ENCODE results near the gene DPF3. TPM values are rescaled to one million over a fixed set of nuclear protein-coding genes. Genes with fewer than 3 reads are reported as not detected.
A peak's percentile ranks its signal among the peaks of the same experiment; 100 is the strongest.

DPF3 gene
- total RNA-seq, 2 experiments from 2014 or later = 6.6 to 7.4 TPM

DNA sequence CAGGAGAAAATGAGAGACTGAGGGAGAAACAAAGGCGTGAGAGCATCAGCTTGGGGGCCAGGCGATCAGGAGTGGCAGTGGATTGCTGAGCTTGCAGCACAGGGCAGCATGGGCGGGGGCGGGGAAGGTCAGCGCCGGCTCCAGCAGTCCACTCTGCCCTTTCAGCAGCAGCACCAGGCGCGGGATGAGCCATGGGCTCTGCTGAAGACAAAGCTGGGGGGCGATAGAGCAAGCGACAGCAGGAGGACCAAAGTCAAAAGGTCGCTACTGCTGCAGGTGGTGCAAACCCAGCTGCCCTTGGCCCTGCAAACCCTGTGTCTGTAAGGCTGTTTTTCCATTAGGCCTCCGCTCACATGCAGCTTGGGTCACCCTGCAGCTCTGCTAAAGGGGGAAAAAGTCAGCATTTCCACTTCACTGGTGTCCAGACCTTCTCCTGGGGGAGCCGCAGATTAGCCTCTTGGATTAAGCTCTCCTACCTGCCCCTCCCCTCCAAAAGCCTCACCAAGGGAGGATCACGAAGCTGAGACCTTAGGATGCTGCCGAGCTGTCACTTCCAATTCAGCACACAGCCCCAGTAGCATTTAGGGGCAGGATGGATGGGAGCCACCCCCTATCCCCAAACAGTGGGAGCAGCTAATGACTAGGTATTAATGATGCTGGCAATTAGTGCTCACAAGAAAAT, 204.8 kb downstream of the DPF3 start:
- DNase-seq = no peak
- ChIA-PET CTCF (interaction anchor here (0.7 to 1.3 kb wide), 3 partner anchors 11 to 16 kb away, joined by 3 to 5 read pairs (median 4); no protein-coding TSS in a partner anchor), POLR2A (no interaction called here)
- Mint-ChIP-seq H3K36me3 (ENCODE audit: low read depth) (peaks cover 13% of the 10 kb centered on the region), H3K9me3 (peaks cover 2% of the 10 kb centered on the region), H3K4me1 (no peaks in the 10 kb centered on the region), H3K4me3 (no peak overlapping the region), H3K27ac (no peak overlapping the region), H3K27me3 (peaks cover 4% of the 10 kb centered on the region)

DNA sequence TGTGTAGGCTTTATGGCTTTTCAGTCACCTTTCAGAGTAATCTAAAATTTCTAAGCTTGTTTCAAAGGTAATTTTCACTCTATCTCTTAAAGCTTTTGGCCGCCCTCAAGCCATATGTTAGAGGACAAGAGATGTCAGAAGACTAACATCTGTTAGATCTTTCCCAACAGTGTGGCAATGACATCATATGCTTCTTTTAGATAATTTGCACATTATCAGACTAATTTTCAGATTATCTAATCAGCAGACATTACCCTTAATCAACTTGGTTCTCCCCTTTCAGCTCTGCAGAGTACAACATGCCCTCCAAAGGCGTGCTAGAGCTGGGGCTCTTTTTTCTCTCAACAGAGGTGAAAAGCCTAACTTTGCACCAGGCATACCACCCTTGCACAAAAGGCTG, 207.1 kb downstream of the DPF3 start:
- peaks cover 7% of the 10 kb centered on the region for H3K27me3 Mint-ChIP-seq
- no peak overlapping the region for H3K4me3 Mint-ChIP-seq
- CTCF ChIA-PET = no interaction called here
- POLR2A ChIA-PET = no interaction called here
- no peak overlapping the region for H3K27ac Mint-ChIP-seq
- H3K36me3 Mint-ChIP-seq (ENCODE audit: low read depth) = peaks cover 7% of the 10 kb centered on the region
- H3K9me3 Mint-ChIP-seq = peaks cover 2% of the 10 kb centered on the region
- no peaks in the 10 kb centered on the region for H3K4me1 Mint-ChIP-seq
- DNase-seq = no peak

DNA sequence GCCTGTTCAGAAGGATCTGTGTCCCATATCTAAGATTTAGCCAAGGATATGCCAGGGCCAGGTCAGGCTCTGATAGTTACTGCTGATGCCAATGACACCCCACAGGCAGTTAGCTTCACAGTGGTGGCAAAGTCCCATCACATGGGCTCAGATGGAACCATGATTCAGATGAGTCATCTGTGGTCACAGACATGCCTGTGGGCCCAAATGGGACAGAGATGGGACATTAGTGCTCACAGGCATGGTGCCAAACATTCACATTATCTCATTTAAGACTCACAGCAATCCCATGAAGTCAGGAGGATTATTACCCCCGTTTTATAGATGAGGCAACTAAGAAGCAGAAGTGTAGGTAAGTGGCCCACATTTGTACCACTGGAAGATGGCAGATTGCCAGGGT, 207.8 kb downstream of the DPF3 start:
- no peak for DNase-seq
- peaks cover 2% of the 10 kb centered on the region for H3K9me3 Mint-ChIP-seq
- ChIA-PET POLR2A (no interaction called here), CTCF (no interaction called here)
- no peaks in the 10 kb centered on the region for H3K4me1 Mint-ChIP-seq
- no peak overlapping the region for H3K27ac Mint-ChIP-seq
- H3K27me3 Mint-ChIP-seq = peaks cover 7% of the 10 kb centered on the region
- no peak overlapping the region for H3K4me3 Mint-ChIP-seq
- peaks cover 1% of the 10 kb centered on the region for H3K36me3 Mint-ChIP-seq (ENCODE audit: low read depth)

DNA sequence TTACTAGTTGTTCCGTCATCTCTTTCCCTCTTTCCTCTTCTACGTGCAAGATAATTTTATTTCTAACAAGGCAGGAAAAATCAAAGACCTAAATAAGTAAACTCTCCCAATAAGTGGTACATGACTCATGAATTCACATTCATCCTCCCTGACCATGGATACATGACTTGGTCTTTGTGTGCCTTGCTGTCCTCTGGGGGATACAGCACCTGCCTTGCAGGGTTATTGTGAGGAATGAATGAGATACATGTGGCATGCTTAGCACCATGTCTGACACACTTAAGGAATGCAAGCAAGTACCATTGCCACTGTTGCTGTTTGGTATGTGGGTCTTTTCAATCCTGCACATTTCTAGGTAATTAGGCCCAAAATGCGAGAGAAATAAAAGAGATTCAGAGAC, 208.4 kb downstream of the DPF3 start:
- H3K27me3 Mint-ChIP-seq = peaks cover 7% of the 10 kb centered on the region
- POLR2A ChIA-PET = no interaction called here
- H3K36me3 Mint-ChIP-seq (ENCODE audit: low read depth) = no peaks in the 10 kb centered on the region
- CTCF ChIA-PET = no interaction called here
- no peak overlapping the region for H3K27ac Mint-ChIP-seq
- H3K4me1 Mint-ChIP-seq = no peaks in the 10 kb centered on the region
- no peak for DNase-seq
- peaks cover 2% of the 10 kb centered on the region for H3K9me3 Mint-ChIP-seq
- H3K4me3 Mint-ChIP-seq = no peak overlapping the region

DNA sequence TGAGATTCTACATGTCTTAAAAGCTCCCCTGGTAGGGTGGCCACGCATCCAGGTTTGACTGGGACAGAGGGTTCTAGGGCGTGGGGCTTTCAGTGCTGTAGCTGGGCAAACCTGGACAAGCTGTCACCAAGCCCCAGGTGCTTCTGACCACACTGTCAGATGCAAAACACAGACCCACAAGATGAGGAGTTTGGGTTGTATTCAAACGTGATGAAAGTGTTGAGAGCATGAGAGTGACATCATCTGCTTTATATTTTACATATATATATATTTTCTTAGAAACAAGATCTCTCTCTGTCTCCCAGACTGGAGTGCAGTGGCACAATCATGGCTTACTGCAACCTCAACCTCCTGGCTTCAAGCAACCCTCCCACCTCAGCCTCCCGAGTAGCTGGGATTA, 210.1 kb downstream of the DPF3 start:
- peaks cover 2% of the 10 kb centered on the region for H3K9me3 Mint-ChIP-seq
- peaks cover 9% of the 10 kb centered on the region for H3K27me3 Mint-ChIP-seq
- H3K4me3 Mint-ChIP-seq = no peak overlapping the region
- ChIA-PET CTCF (interaction anchor here (0.7 kb wide), 1 partner anchor 20 kb away, joined by 3 read pairs; no protein-coding TSS in a partner anchor), POLR2A (no interaction called here)
- no peaks in the 10 kb centered on the region for H3K4me1 Mint-ChIP-seq
- H3K36me3 Mint-ChIP-seq (ENCODE audit: low read depth) = no peaks in the 10 kb centered on the region
- H3K27ac Mint-ChIP-seq = no peak overlapping the region
- DNase-seq = no peak

DNA sequence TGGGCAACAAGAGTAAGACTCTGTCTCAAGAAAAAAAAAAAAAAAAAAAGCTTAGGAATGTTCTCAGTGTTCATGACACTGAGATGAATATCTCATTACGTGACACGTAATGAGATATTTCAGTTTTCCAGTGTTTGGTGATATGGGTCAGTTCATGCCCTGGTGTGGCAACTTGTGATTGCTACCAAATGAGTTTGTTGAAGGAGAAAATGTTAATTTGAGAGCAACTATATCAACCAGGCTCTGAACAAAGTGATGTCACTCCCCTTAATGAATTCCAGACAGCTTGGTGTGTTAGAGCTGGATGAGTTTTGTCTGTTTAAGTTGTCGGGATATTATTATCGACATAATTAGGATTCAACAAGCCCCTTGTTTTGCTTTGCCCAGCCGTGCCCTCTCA, 211.7 kb downstream of the DPF3 start:
- Mint-ChIP-seq H3K27ac (no peak overlapping the region), H3K4me3 (no peak overlapping the region), H3K27me3 (peaks cover 6% of the 10 kb centered on the region), H3K4me1 (no peaks in the 10 kb centered on the region), H3K9me3 (peaks cover 3% of the 10 kb centered on the region), H3K36me3 (ENCODE audit: low read depth) (no peaks in the 10 kb centered on the region)
- CTCF ChIA-PET = no interaction called here
- POLR2A ChIA-PET = no interaction called here
- no peak for DNase-seq

DNA sequence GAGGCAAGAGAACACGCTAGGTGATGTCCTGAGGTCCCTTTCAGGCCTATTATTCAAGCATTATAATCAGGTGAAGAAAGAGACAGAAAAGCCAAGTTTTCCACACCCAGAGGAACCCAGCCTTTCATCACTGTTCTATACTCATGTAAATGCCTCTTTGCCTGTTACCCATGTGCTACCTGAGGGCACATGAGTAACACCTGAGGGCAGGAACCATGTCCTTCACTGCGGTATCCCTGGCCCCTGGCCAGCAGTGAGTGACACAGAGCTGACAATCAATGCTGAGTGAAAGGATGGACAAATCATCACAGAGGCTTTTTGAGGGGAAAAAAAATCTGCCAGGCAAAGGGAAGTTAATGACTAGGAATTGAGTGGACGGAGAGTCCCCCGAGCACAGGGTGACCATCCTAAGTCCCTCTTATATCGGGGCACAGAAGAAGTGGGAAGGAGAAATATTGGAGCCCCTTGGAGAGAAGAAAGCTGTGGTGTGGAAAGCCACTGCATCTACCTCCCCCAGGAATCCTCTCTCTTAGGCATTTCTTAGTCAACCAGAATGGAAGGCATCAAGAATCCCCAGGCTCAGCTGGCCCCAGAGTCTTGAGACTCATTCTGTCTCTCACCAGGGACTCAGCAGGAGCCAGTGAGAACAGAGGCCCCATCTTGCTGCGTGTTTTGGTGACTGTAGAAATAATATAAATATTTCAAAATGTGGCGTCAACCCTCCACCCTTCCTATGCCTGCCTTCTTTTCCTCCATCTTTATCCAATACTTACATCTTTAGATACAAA, 212.9 kb downstream of the DPF3 start:
- Mint-ChIP-seq H3K4me1 (no peaks in the 10 kb centered on the region), H3K4me3 (no peak overlapping the region), H3K27me3 (peaks cover 6% of the 10 kb centered on the region), H3K36me3 (ENCODE audit: low read depth) (no peaks in the 10 kb centered on the region), H3K9me3 (peaks cover 6% of the 10 kb centered on the region), H3K27ac (no peak overlapping the region)
- DNase-seq = no peak
- ChIA-PET POLR2A (no interaction called here), CTCF (no interaction called here)

DNA sequence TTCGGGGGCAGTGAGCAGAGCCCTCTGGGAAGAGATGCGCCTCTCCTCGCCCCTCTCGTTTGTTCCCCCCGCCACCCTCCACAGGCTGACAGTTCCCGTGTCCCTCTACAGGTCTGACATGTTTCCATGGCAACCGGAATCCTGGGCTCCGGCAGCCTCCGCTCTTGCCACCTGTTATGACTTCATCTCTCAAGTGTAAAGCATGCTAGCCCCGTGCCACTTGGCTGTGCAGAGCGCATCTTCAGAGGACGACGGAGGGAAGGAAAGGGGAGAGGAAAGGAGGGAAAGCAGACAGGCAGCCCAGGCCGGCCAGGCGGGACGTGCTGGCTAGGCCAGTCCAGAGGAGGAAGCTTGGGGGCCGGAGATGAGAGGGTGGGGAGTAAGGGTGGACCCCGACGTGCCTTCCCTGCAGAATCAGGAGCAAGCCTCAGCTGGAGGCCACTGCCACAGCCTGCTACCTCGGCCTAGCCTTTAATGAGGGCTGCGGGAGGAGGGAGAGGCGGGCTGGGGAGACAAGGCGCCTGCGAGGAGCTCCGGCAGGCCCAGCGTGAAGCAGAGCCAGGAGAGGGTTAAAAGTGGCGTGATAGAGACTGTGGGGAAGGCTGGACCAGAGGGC, 214.3 kb downstream of the DPF3 start:
- Mint-ChIP-seq H3K36me3 (ENCODE audit: low read depth) (peaks cover 3% of the 10 kb centered on the region), H3K27ac (no peak overlapping the region), H3K27me3 (peaks cover 12% of the 10 kb centered on the region), H3K4me3 (no peak overlapping the region), H3K9me3 (peaks cover 4% of the 10 kb centered on the region), H3K4me1 (no peaks in the 10 kb centered on the region)
- ChIA-PET CTCF (no interaction called here), POLR2A (no interaction called here)
- no peak for DNase-seq

DNA sequence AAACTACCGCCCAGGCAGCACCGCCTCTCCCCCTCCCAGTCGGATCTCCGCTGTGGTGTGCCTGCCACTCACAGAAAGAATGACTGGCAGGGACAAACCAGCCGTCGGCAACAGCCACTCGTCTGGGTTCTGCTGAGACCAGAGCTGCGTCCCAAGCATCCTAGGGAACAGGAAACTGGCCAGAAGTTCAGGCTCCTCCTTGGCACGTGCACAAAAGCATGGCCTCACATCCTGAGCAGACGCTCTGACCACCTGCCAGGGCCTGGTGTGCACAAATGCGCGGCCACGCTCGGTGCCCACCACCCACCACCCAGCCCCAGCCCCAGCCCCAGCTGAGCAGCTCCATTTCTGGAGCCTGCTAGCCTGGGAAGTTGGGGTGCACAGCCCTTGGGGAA, 214.8 kb downstream of the DPF3 start:
- no peak for DNase-seq
- Mint-ChIP-seq H3K4me1 (no peaks in the 10 kb centered on the region), H3K9me3 (peaks cover 4% of the 10 kb centered on the region), H3K27ac (no peak overlapping the region), H3K27me3 (peaks cover 12% of the 10 kb centered on the region), H3K36me3 (ENCODE audit: low read depth) (peaks cover 3% of the 10 kb centered on the region), H3K4me3 (no peak overlapping the region)
- ChIA-PET POLR2A (no interaction called here), CTCF (no interaction called here)

DNA sequence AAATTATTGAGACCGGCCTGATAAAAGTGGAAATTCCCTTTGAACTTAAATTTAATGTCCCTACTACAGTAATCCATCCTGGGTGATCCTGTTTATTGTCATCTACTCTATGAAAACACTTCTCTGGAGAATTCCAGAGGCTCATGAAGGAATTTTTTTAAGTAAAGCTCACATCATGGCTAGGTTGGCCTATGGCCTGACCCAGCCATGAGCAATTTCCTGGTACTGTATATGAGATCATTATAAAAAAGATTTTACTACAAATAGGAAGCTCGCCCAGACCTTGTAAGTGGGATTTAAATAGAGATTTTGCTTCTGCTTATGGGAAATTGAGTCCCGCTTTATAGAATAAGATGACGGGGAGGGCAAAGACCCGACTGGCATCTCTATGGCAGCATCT, 215.5 kb downstream of the DPF3 start:
- Mint-ChIP-seq H3K4me1 (no peaks in the 10 kb centered on the region), H3K27me3 (peaks cover 17% of the 10 kb centered on the region), H3K4me3 (no peak overlapping the region), H3K36me3 (ENCODE audit: low read depth) (peaks cover 6% of the 10 kb centered on the region), H3K9me3 (peaks cover 4% of the 10 kb centered on the region), H3K27ac (no peak overlapping the region)
- POLR2A ChIA-PET = no interaction called here
- DNase-seq = no peak
- CTCF ChIA-PET = no interaction called here

DNA sequence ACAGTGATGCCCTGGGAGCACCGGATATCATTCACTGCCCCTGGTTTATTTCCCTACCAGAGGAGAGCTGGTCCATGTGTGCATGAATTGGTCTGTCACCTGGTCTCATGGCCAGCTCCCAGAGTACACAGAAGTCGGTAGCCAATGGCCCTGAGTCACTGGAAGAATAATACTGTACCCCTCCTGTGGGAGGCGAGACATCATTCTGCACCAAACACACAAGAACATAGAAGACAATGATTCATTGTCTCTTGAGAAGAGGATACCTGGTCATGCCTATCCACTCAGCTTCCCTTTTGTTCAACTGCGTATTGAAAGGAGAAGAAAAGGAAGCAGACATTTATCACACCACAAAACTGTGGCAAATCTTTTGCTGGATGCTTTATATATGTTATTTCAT, 216.2 kb downstream of the DPF3 start:
- H3K27me3 Mint-ChIP-seq = peaks cover 19% of the 10 kb centered on the region
- no peak for DNase-seq
- H3K4me3 Mint-ChIP-seq = no peak overlapping the region
- H3K36me3 Mint-ChIP-seq (ENCODE audit: low read depth) = peaks cover 10% of the 10 kb centered on the region
- peaks cover 4% of the 10 kb centered on the region for H3K9me3 Mint-ChIP-seq
- H3K4me1 Mint-ChIP-seq = no peaks in the 10 kb centered on the region
- POLR2A ChIA-PET = no interaction called here
- CTCF ChIA-PET = interaction anchor here (1.1 kb wide), 2 partner anchors 13 to 61 kb away, joined by 3 read pairs; no protein-coding TSS in a partner anchor
- peak overlapping the region; percentile 72 for H3K27ac Mint-ChIP-seq

DNA sequence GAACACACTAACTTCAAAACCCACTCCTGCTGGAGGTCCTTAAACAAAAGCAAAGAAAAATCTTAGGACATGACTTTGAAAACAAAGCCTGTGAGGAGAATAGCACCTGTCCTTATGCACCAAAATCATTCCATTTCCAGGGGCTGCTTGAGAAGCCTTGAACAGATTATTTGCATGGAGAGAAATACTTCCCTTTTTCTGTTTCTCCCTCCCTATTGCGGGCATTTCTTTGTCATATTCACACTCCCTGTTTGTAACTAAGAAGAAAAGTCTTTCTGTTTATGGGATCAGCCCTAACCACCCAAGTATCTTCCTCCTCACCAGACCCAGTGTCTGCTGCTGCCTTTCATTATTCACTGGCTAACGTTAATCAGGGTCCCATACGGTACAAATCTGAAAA, 218.8 kb downstream of the DPF3 start:
- peaks cover 21% of the 10 kb centered on the region for H3K27me3 Mint-ChIP-seq
- H3K4me1 Mint-ChIP-seq = peaks cover 4% of the 10 kb centered on the region
- CTCF ChIA-PET = interaction anchor here (1.5 kb wide), 1 partner anchor 230 kb away, joined by 3 read pairs; no protein-coding TSS in a partner anchor
- H3K36me3 Mint-ChIP-seq (ENCODE audit: low read depth) = peaks cover 17% of the 10 kb centered on the region
- POLR2A ChIA-PET = no interaction called here
- no peak for DNase-seq
- H3K4me3 Mint-ChIP-seq = no peak overlapping the region
- H3K27ac Mint-ChIP-seq = no peak overlapping the region
- peaks cover 4% of the 10 kb centered on the region for H3K9me3 Mint-ChIP-seq

DNA sequence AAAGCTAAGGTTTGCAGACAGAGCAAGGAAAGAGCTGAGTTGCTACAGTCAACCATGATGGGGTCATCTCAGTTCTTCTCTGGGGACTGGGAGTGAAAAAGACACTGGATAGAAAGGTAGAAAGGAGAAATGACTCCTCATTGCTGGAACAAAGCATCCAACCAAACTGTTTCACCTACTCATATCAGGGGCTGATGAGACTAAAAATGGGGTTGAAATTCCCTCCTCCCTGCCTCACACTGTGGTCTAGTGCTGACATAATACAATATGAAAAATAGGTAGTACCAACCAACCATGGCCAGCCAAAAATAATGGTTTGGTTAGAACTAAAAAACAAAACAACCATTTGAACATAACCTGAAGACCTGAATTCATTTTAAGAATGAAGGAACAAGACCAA, 220.7 kb downstream of the DPF3 start:
- H3K27ac Mint-ChIP-seq = no peak overlapping the region
- H3K36me3 Mint-ChIP-seq (ENCODE audit: low read depth) = peaks cover 25% of the 10 kb centered on the region
- ChIA-PET CTCF (interaction anchor here (0.7 kb wide), 1 partner anchor 15 kb away, joined by 3 read pairs; no protein-coding TSS in a partner anchor), POLR2A (no interaction called here)
- H3K4me3 Mint-ChIP-seq = no peak overlapping the region
- peaks cover 27% of the 10 kb centered on the region for H3K27me3 Mint-ChIP-seq
- H3K9me3 Mint-ChIP-seq = peaks cover 4% of the 10 kb centered on the region
- peaks cover 4% of the 10 kb centered on the region for H3K4me1 Mint-ChIP-seq
- DNase-seq = no peak

Data from activated CD4-positive, alpha-beta T cell treated with anti-CD3 and anti-CD28 coated beads, Interleukin-2, amount 10 ng/mL, durations not matched to agents 7 days and 5 days (primary cell).